Uterus (tissue), 2 donors: ENCODE measurements around the gene CCNL2.

Experiments used
- POLR2A ChIP-seq, 2 donors: fragments of 450-650 bp; IDR thresholded peaks; one replicate each; pipeline ENCODE4 v1.6.1; 2016; ENCODE audit warnings: antibody characterized with exemption in 2 of 2, mild to moderate bottlenecking in 1 of 2, moderate library complexity in 1 of 2
- TF ChIP-seq, protein P1 (sequence below), 4 experiments: fragments of 200-600 bp in 2 of 4; fragments of 450-650 bp in 2 of 4; sonication (generic) in 2 of 4; IDR thresholded peaks; one replicate each; pipeline ENCODE4 v1.5.1; 2016 to 2019; ENCODE audit warnings: antibody characterized with exemption in 4 of 4, mild to moderate bottlenecking in 2 of 4, moderate library complexity in 1 of 4

DNA sequence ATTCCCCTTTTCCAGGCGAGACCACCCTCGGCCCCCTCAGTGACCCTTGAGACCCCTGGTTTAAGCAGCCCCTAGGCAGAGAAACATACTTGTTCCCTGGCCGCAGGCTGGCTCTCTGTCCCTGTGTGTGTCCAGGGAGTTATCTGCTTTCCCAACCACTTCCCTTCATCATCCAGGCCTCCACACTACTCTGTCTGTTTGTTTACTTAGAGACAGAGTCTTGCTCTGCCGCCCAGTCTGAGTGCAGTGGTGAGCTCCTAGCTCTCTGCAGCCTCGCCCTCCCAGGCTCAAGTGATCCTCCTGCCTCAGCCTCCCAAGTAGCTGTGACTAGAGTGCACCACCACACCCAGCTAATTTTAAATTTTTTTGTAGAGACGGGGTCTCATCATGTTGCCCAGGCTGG lies 30.5 kb upstream of the CCNL2 start:
- TF ChIP-seq, protein P1, sequence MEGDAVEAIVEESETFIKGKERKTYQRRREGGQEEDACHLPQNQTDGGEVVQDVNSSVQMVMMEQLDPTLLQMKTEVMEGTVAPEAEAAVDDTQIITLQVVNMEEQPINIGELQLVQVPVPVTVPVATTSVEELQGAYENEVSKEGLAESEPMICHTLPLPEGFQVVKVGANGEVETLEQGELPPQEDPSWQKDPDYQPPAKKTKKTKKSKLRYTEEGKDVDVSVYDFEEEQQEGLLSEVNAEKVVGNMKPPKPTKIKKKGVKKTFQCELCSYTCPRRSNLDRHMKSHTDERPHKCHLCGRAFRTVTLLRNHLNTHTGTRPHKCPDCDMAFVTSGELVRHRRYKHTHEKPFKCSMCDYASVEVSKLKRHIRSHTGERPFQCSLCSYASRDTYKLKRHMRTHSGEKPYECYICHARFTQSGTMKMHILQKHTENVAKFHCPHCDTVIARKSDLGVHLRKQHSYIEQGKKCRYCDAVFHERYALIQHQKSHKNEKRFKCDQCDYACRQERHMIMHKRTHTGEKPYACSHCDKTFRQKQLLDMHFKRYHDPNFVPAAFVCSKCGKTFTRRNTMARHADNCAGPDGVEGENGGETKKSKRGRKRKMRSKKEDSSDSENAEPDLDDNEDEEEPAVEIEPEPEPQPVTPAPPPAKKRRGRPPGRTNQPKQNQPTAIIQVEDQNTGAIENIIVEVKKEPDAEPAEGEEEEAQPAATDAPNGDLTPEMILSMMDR (IDR thresholded peaks at IDR 0.05) = no peak
- no peak for TF ChIP-seq POLR2A (IDR thresholded peaks at IDR 0.05)
